Mesodermal cell (in vitro differentiated cells): Measurements from ENCODE around the gene TEX101.
A peak's percentile ranks its signal among the peaks of the same experiment; 100 is the strongest.

ENCODE experiments used
- H3K27ac ChIP-seq: 2 replicates; pipeline ENCODE4 v1.7.0; 2013; ENCODE audit warnings: mild to moderate bottlenecking, low read depth, low read length, moderate library complexity; ENCODE audit not compliant: severe bottlenecking
- H3K36me3 ChIP-seq: 2 replicates; pipeline ENCODE4 v1.7.1; 2013; ENCODE audit warnings: mild to moderate bottlenecking, low read length, moderate library complexity; ENCODE audit not compliant: control insufficient read depth, insufficient read depth
- H3K4me1 ChIP-seq: one replicate; pipeline ENCODE4 v1.7.1; 2013; ENCODE audit warnings: mild to moderate bottlenecking, low read length; ENCODE audit not compliant: insufficient read depth, control insufficient read depth, poor library complexity, severe bottlenecking
- H3K4me3 ChIP-seq: 2 replicates; pipeline ENCODE4 v1.7.0; 2013; ENCODE audit warnings: low read length, control low read depth, mild to moderate bottlenecking; ENCODE audit not compliant: insufficient read depth, poor library complexity, severe bottlenecking; ENCODE audit errors: extremely low read depth
- H3K9me3 ChIP-seq: 2 replicates; pipeline ENCODE4 v1.7.1; 2013; ENCODE audit warnings: mild to moderate bottlenecking, low read length, moderate library complexity; ENCODE audit not compliant: control insufficient read depth
- WGBS, 2 experiments: methylation state at CpG; one replicate each; pipeline ENCODE4 v1.1.5; 2013; ENCODE audit warnings: missing lambda C conversion rate in 2 of 2; ENCODE audit not compliant: insufficient coverage in 2 of 2; 5-methylcytosine and 5-hydroxymethylcytosine counted together

TEX101 gene

DNA sequence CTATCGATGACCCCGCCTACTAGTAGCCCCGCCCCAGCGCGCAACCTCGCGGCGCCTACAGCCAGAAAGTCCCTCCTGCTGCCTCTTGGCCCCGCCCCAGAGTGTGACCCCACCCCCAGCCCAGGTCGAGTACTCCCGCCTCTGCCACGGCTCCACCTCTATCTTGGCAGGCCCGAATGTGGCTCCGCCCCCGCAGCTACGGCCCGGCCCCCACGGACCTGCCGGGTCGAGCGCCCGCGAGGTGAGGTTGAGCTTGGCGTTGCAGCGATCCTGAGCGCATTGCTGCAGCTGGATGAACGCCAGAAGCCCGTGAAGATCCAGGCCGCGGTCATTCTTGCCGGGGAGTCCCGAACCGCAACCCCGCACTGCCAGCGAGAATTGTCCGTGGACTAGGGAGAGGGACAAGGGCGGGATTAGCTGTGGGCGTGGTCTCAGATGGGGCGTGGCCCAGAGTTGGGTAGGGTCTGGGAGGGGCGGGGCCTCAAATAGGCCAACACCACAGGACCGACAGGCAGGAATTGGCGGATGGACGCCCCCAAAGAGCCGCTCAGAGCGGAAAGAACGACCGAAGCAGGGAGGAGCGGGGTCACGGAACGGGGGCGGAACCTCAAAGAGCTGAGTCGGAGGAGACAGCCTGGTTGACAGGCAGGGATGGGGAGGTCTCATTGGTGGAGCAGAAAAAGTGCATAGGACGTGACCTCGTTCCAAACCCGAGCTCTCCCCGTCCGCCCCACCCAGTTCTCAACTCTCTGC is 48.9 kb downstream of the TEX101 start:
- no peaks in the 10 kb centered on the region for H3K36me3 ChIP-seq
- 0% methylated on average over 39 to 41 of the region's 57 CpGs for WGBS, 2 experiments
- no peaks in the 10 kb centered on the region for H3K9me3 ChIP-seq
- H3K4me1 ChIP-seq: peaks cover 4% of the 10 kb centered on the region
- peak overlapping the region; percentile 81 for H3K27ac ChIP-seq
- H3K4me3 ChIP-seq: peak overlapping the region; percentile 56

DNA sequence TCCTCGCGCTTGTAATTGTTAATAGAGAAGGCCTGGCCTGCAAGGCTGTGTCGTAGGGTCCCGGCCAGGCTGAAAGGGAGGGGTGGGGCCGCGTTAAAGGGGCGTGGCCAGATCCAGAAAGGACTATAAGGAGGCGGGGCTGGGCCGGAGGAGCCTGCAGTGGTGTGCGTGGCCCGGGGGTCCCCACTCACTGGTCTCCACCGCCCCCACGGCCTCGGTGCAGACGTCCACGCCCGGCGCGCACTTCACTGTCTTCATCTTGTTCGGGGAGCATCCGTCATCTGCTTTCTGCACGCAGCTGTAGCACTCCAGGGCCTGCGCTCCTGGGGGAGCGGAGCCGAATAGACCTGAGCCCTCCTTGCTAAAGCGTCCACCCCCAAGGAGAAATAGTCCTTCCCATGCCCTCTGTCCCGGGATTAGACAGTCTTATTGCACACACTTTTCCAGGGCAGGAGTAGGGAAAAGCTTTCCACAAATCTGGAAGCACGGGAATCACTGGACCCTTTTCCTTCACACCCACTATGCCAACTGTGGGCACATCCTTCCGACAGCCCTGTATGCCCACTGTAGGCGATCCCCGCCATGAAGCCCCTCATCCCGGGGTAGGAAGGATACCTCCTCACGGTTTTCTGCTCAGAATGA is 49.6 kb downstream of the TEX101 start:
- H3K4me1 ChIP-seq: peaks cover 4% of the 10 kb centered on the region
- no peaks in the 10 kb centered on the region for H3K9me3 ChIP-seq
- 13 to 28% methylated on average over 20 to 23 of the region's 33 CpGs for WGBS, 2 experiments
- peak overlapping the region; percentile 56 for H3K4me3 ChIP-seq
- peak overlapping the region; percentile 81 for H3K27ac ChIP-seq
- no peaks in the 10 kb centered on the region for H3K36me3 ChIP-seq

DNA sequence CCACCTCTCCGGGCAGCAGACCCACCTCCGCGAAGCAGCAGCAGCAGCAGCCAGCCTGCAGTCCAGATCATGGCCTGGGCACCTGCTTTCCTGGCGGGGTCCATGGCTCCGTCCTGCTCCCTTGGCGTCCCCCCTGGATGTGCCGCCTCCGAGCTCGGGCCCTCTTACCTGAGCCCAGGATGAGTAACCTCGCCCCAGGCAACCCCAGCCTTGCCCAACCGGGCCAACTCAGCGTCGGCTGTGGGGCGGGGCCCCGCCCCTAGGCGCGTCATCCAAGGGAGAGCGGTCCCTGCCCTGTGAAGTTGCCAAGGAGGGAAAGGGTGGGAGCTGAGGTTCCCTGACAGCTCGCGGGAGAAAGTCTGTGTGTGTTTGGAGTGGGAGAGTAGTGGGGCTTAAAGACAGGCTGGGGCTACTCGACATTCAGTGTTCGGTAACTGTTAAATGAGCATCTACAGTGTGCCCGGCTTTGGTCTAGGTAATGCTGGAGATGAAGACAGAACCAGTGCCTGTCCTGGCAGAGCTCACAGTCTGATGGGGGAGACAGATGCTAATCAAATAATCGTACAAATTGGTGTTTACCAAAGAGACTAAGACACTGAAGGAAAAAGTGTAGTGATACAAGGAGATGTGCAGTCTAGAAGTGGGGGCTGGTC is 50.9 kb downstream of the TEX101 start, which contains the start of gene LYPD3:
Gene LYPD3, minus strand, starts transcription at position 141 of the 653 bp plus-strand sequence. Its CDS starts 37 bp downstream, at position 104.
- Histone ChIP-seq H3K36me3 (no peaks in the 10 kb centered on the region), H3K4me3 (peak within 1 kb of the TSS; percentile 56), H3K27ac (no peak within 1 kb of the TSS), H3K9me3 (no peaks in the 10 kb centered on the region), H3K4me1 (peaks cover 7% of the 10 kb centered on the region)
- 47 to 59% methylated on average over 22 to 23 of the region's 24 CpGs for WGBS, 2 experiments

DNA sequence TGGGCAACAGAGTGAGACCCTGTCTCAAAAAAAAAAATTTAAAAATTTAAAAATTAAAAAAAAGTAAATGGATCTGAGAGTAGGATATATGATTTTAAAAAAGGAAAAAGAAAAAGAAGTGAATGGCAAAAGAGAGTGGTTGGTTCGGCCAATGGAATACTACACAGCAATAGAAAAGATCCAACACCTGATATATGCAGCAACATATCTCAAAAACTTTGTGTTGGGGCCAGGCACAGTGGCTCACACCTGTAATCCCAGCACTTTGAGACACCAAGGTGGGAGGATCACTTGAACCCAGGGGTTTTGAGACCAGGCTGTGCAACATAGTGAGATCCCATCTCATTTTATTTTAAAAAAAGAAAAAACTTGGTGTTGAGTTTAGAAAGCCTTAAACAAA is 52.1 kb downstream of the TEX101 start:
- no peaks in the 10 kb centered on the region for H3K36me3 ChIP-seq
- no peak overlapping the region for H3K4me3 ChIP-seq
- peaks cover 7% of the 10 kb centered on the region for H3K4me1 ChIP-seq
- WGBS, 2 experiments: no CpG with 5 or more reads among the region's 1 CpG
- H3K27ac ChIP-seq: no peak overlapping the region
- H3K9me3 ChIP-seq: no peaks in the 10 kb centered on the region

DNA sequence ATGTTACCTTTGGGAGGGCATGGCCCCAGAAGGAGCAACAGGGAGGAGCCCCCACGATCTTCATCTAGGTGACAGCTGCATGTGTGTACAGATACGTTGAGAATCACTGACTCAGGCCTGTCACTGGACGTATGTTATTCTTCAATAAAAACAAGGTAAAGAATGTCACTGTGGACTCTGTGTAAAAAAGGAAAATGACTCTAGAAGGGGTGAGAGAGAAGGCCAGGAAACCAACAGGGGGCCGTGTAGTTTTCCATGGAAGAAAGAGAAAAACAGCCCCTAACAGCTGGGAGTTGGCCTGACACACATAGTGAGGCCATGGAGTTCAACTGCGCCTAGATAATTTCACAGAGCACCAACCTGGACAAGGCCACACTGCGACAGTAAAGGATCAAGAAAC is 52.6 kb downstream of the TEX101 start:
- 85 to 86% methylated on average over 6 of the region's 6 CpGs for WGBS, 2 experiments
- Histone ChIP-seq H3K36me3 (no peaks in the 10 kb centered on the region), H3K9me3 (no peaks in the 10 kb centered on the region), H3K4me1 (peaks cover 7% of the 10 kb centered on the region), H3K4me3 (no peak overlapping the region), H3K27ac (no peak overlapping the region)

DNA sequence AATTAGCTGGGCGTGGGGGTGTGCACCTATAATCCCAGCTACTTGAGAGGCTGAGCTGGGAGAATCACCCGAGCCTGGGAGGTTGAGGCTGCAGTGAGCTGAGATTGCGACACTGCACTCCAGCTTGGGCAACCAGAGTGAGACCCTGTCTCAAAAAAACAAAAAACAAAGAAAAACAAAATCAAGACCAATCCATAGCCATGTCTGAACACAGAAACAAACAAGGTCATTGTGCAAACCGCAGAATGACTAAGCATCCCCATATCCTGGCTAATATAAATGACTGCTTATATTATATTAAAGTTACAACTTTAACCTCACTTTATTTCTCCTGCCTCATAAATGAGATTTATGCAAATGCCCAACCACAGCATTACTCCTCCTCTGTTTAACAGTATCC is 53.0 kb downstream of the TEX101 start:
- Histone ChIP-seq H3K4me1 (peaks cover 7% of the 10 kb centered on the region), H3K27ac (no peak overlapping the region), H3K36me3 (no peaks in the 10 kb centered on the region), H3K9me3 (no peaks in the 10 kb centered on the region), H3K4me3 (no peak overlapping the region)
- 80 to 86% methylated on average over 3 of the region's 4 CpGs for WGBS, 2 experiments
